Muscle layer of colon (tissue), 2 donors: Measurements from ENCODE around the gene ITGA1.
"Not testable (repeated sequence)": the region's sequence is repeated elsewhere in the genome, so short reads cannot be mapped to it uniquely, and the experiment has no call there.

ENCODE experiments used
- H3K27ac ChIP-seq: one replicate; pipeline ENCODE4 v1.7.0; 2013; ENCODE audit warnings: low read depth, mild to moderate bottlenecking, low read length, moderate library complexity
- H3K27me3 ChIP-seq, 2 donors: one replicate each; pipeline ENCODE4 v1.7.0; 2013; ENCODE audit warnings: low read length in 2 of 2, mild to moderate bottlenecking in 2 of 2; ENCODE audit not compliant: insufficient read depth in 2 of 2, control insufficient read depth in 1 of 2
- H3K36me3 ChIP-seq: one replicate; pipeline ENCODE4 v1.7.0; 2013; ENCODE audit warnings: mild to moderate bottlenecking, low read length; ENCODE audit not compliant: insufficient read depth
- H3K4me1 ChIP-seq: one replicate; pipeline ENCODE4 v1.7.0; 2013; ENCODE audit warnings: mild to moderate bottlenecking, low read length; ENCODE audit not compliant: insufficient read depth
- H3K4me3 ChIP-seq, 2 donors: one replicate each; pipeline ENCODE4 v1.7.0; 2013; ENCODE audit warnings: low read length in 2 of 2, low read depth in 1 of 2, mild to moderate bottlenecking in 1 of 2, moderate library complexity in 1 of 2
- H3K9ac ChIP-seq: one replicate; pipeline ENCODE4 v1.7.0; 2013; ENCODE audit warnings: low read length
- H3K9me3 ChIP-seq: one replicate; pipeline ENCODE4 v1.7.0; 2013; ENCODE audit warnings: mild to moderate bottlenecking, low read length
- donor health status: abdominal sarcoma.
- donor health status: Adenocarcinoma of cecum.

The ITGA1 gene

GRCh38 chr5:52787600-52788504, at the start of gene ITGA1, which contains the start of gene PELO:
TSS of gene ITGA1 (plus strand) at chr5:52787916. CDS start at chr5:52788354, 438 bp downstream.
TSS of gene PELO (plus strand) at chr5:52787916. CDS start at chr5:52800395, 12,479 bp downstream.
- Histone ChIP-seq H3K9me3 (no peaks in the 10 kb centered on the region), H3K4me3 (peak within 1 kb of the TSS; percentile 78 to 92), H3K27ac (peak within 1 kb of the TSS; percentile 85), H3K4me1 (peaks cover 23% of the 10 kb centered on the region), H3K9ac (peak within 1 kb of the TSS; percentile 81), H3K36me3 (no peaks in the 10 kb centered on the region), H3K27me3 (no peaks in the 10 kb centered on the region)

GRCh38 chr5:52738095-52738506, 49.6 kb upstream of the ITGA1 start:
- no peak overlapping the region for H3K4me3 ChIP-seq
- H3K4me1 ChIP-seq = no peaks in the 10 kb centered on the region
- no peak overlapping the region for H3K9ac ChIP-seq
- H3K27me3 ChIP-seq = no peaks in the 10 kb centered on the region
- H3K27ac ChIP-seq = no peak overlapping the region
- no peaks in the 10 kb centered on the region for H3K36me3 ChIP-seq
- H3K9me3 ChIP-seq = no peaks in the 10 kb centered on the region

DNA sequence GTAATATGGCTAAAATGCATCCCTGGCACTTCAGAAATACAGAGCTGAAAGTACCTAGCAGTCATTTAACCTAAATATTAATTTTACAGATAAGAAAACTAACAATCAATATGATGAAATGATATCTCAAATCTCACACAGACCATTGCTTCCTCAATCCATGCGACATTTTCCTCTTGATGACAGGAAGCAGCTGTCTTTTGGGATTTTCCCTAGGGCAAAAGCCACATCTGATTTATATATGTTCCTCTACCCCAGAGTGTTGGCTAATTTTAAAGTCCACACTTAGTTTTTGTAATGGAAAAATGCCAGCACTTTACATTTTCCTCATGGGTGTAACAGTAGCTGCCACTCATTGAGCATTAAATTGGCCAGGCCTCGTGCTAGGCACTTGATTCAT, 47.7 kb upstream of the ITGA1 start:
- Histone ChIP-seq H3K9me3 (no peaks in the 10 kb centered on the region), H3K27me3 (no peaks in the 10 kb centered on the region), H3K4me1 (no peaks in the 10 kb centered on the region), H3K4me3 (no peak overlapping the region), H3K27ac (no peak overlapping the region), H3K9ac (no peak overlapping the region), H3K36me3 (no peaks in the 10 kb centered on the region)

GRCh38 chr5:52743012-52743411, 44.7 kb upstream of the ITGA1 start:
- Histone ChIP-seq H3K4me3 (no peak overlapping the region), H3K27ac (no peak overlapping the region), H3K9me3 (no peaks in the 10 kb centered on the region), H3K36me3 (no peaks in the 10 kb centered on the region), H3K9ac (no peak overlapping the region), H3K4me1 (no peaks in the 10 kb centered on the region), H3K27me3 (no peaks in the 10 kb centered on the region)

- Histone ChIP-seq H3K9ac (no peak overlapping the region), H3K9me3 (no peaks in the 10 kb centered on the region), H3K4me1 (no peaks in the 10 kb centered on the region), H3K27ac (no peak overlapping the region), H3K27me3 (no peaks in the 10 kb centered on the region), H3K4me3 (no peak overlapping the region), H3K36me3 (no peaks in the 10 kb centered on the region)
These were observed 44.2 kb upstream of the ITGA1 start for GRCh38 chr5:52743529-52743928.

DNA sequence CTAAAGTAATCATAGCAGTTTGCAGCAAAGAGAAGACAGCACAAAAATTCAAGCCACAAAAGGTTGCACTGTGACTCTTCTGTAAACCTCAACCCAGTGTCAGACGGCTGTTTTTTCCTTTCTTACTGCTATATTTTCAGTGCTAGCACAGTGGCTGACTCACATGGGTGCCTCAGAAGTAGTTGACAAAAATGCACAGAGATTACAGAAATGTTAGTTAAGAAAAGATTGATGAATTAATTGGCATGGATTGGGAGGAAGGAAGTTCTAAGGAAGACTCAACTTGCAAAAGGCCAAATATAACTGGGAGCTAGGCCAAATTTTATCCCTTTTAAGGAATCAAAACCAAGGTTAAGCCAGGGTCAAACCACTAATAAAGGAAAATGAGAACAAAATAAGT, 43.7 kb upstream of the ITGA1 start:
- Histone ChIP-seq H3K27ac (no peak overlapping the region), H3K27me3 (no peaks in the 10 kb centered on the region), H3K4me3 (no peak overlapping the region), H3K4me1 (no peaks in the 10 kb centered on the region), H3K9ac (no peak overlapping the region), H3K36me3 (no peaks in the 10 kb centered on the region), H3K9me3 (no peaks in the 10 kb centered on the region)

DNA sequence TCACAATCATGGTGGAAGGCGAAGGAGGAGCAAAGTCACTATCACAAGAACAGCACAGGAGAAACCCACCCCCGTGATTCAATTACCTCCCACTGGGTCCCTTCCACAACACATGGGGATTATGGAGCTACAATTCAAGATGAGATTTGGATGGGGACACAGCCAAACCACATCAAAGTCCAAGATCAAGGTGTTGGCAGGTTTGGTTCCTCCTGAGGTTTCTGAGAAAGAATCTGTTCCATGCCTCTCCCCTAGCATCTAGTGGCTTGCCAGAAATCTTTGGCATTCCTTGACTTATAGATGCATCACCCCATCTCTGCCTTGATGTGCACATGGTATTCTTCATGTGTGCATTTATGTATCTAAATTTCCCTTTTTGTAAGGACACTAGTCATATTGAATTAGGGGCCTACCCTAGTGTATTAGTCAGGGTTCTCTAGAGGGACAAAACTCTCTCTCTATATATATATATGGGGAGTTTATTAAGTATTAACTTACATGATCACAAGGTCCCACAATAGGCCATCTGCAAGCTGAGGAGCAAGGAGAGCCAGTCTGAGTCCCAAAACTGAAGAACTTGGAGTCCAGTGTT, 42.8 kb upstream of the ITGA1 start:
- H3K27ac ChIP-seq, H3K9me3 ChIP-seq, H3K27me3 ChIP-seq, H3K4me3 ChIP-seq, H3K9ac ChIP-seq, H3K36me3 ChIP-seq, H3K4me1 ChIP-seq: not testable (repeated sequence)

- Histone ChIP-seq H3K36me3 (no peaks in the 10 kb centered on the region), H3K27ac (no peak overlapping the region), H3K4me1 (no peaks in the 10 kb centered on the region), H3K9ac (no peak overlapping the region), H3K9me3 (no peaks in the 10 kb centered on the region), H3K27me3 (no peaks in the 10 kb centered on the region), H3K4me3 (no peak overlapping the region)
These were observed 41.2 kb upstream of the ITGA1 start for GRCh38 chr5:52746539-52746938.

DNA sequence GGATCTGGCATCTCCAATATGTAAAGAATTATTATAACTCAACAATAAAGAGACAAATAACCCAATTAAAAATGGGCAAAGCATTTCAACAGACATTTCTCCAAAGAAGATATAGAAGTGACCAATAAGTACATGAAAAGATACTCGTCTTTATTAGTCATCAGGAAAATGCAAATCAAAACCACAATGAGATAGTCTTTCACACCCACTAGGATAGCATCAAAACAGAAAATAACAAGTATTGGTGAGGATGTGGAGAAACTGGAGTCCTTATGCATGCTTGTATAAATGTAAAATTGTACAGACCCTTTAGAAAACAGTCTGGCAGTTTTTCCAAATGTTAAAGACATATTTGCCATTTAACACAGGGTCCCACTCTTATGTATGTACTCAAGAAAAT, 39.1 kb upstream of the ITGA1 start:
- no peak overlapping the region for H3K9ac ChIP-seq
- H3K9me3 ChIP-seq = no peaks in the 10 kb centered on the region
- H3K36me3 ChIP-seq = no peaks in the 10 kb centered on the region
- no peaks in the 10 kb centered on the region for H3K4me1 ChIP-seq
- H3K4me3 ChIP-seq = no peak overlapping the region
- no peak overlapping the region for H3K27ac ChIP-seq
- no peaks in the 10 kb centered on the region for H3K27me3 ChIP-seq

DNA sequence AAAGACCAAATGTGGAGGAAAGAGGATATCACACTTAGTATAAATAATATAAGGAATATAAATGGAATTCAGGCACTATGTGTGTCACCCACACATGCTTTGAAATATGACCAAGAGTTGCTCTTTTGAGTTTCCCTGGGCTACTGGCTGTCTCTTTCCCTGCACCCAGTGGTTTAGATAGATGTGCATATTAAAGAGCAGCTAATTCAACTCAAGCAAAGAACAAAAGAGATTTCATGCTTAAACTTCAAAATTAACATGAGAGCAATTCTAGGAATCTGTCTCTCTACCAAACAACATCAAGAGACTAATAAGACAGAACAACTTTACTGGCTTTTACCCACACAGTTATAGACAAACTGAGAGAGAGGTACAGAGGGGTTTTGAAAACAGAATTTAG, 38.0 kb upstream of the ITGA1 start:
- H3K9ac ChIP-seq = no peak overlapping the region
- H3K9me3 ChIP-seq = no peaks in the 10 kb centered on the region
- H3K4me3 ChIP-seq = no peak overlapping the region
- H3K36me3 ChIP-seq = no peaks in the 10 kb centered on the region
- H3K4me1 ChIP-seq = no peaks in the 10 kb centered on the region
- H3K27me3 ChIP-seq = no peaks in the 10 kb centered on the region
- no peak overlapping the region for H3K27ac ChIP-seq

DNA sequence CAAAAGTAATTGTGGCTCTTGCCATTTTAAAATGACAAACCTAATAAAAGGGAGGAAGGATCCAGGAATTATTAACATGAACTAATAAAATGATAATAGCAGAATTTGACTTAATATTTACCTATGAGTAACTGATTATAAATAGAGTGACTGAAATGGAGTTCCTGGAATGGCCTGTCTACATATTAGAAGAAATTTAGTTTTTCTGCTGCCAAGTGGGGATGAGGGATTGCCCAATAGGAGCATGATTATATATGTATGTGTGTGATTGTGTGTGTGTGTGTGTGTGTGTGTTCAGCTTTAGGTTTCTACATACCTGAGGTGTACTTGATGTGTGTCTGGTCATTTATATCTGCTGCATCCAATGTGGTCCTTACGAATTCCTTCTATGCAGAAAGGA, 36.6 kb upstream of the ITGA1 start:
- no peak overlapping the region for H3K4me3 ChIP-seq
- H3K27ac ChIP-seq = no peak overlapping the region
- no peaks in the 10 kb centered on the region for H3K36me3 ChIP-seq
- H3K4me1 ChIP-seq = no peaks in the 10 kb centered on the region
- no peaks in the 10 kb centered on the region for H3K9me3 ChIP-seq
- H3K27me3 ChIP-seq = no peaks in the 10 kb centered on the region
- no peak overlapping the region for H3K9ac ChIP-seq
